Measurements from ENCODE around the gene SLC7A1.

SLC7A1 gene

DNA sequence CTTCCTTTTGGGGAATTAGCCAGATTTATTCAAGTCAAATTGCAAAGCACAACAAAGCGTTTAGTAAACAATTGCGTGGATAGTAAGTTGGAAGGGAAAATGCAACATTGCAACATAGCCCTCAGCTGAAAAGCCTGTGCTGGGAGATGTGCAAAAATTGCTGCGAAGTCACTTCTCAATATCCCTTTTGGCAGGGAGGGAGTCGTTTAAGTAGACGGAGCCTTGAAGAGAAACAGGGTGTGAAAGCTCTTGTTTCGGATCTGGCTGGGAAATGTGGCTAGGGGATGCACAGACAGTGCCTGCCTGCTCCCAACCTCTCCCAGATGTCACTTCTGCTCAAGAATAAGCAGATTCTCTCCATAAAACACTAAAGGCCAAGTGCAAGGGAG is 56.8 kb downstream of the SLC7A1 start:
- Mint-ChIP-seq H3K27ac (no peak overlapping the region), H3K36me3 (ENCODE audit: low read depth) (peaks cover 49% of the 10 kb centered on the region), H3K4me1 (ENCODE audit: low read depth) (peaks cover 5% of the 10 kb centered on the region), H3K27me3 (no peaks in the 10 kb centered on the region), H3K9me3 (no peaks in the 10 kb centered on the region), H3K4me3 (no peak overlapping the region)
- intact Hi-C loops (cut with micrococcal nuclease): no loop called here

DNA sequence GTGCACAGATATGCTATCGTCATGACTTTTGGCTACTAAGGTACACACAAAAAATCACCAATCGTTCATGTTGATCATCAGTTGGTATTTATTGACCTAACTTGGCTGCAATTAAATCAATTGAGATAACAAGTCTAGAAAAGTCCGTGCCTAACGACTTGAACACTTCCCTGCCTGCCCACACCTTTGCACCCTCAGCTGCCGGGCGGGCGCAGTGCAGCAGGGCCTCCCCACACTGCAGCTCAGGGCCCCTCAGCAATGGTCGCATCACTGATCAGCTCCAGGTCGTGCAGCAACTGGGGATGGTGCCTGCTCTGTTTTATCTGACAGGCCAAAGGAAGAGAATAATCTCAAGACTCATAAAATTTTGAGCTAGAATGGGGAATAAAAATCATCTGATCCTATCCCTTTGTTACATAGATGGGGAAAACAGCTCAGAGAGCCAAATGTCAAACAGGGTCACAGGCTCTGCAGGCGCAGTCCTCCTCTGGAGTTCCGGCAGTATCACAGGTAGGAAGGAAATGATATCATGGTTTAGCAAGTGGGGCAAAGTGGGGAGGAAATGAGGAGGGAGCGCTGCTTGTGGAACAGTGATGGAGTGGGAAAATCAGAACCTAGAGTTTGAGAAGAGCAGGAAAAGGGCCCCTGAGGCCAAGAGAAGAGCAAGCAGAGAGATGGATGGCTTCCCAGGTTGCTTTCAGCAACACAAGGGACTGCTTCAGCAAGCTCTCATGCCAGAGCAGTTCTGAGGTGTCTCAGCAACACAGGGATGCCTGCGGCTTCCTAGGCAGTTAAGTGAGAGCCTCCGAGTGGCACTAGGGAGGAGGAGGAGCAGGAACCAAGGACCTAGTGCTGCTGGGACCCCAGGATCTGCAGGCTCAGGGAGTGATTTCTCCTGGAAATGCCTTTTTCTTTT is 57.5 kb downstream of the SLC7A1 start:
- H3K4me3 Mint-ChIP-seq: no peak overlapping the region
- H3K36me3 Mint-ChIP-seq (ENCODE audit: low read depth): peaks cover 56% of the 10 kb centered on the region
- intact Hi-C loops (cut with micrococcal nuclease): no loop called here
- H3K27ac Mint-ChIP-seq: no peak overlapping the region
- H3K27me3 Mint-ChIP-seq: no peaks in the 10 kb centered on the region
- H3K4me1 Mint-ChIP-seq (ENCODE audit: low read depth): no peaks in the 10 kb centered on the region
- no peaks in the 10 kb centered on the region for H3K9me3 Mint-ChIP-seq

DNA sequence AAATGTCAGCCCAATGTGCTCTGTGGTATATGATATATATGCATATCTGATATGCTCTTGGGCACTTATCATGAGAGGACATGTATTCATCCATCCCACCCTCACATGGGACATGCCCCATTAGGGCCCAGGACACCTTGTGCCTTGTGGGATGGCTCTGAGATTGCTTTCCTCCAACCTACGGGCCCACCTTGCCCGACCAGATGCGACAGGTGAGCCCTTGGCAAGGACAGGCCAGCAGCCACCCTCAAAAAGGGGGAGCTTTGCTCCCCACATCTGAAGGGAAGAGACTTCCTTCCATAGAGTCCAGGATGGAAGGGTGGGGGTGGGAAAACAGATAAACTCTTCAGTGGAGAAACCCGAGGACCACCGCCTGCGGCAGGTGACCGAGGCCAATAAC is 58.6 kb downstream of the SLC7A1 start:
- Mint-ChIP-seq H3K27ac (no peak overlapping the region), H3K27me3 (no peaks in the 10 kb centered on the region), H3K4me3 (no peak overlapping the region), H3K36me3 (ENCODE audit: low read depth) (peaks cover 61% of the 10 kb centered on the region), H3K4me1 (ENCODE audit: low read depth) (no peaks in the 10 kb centered on the region), H3K9me3 (no peaks in the 10 kb centered on the region)
- intact Hi-C loops (cut with micrococcal nuclease): no loop called here

GRCh38 chr13:29535663-29536655 is 59.5 kb downstream of the SLC7A1 start:
- H3K4me1 Mint-ChIP-seq (ENCODE audit: low read depth): no peaks in the 10 kb centered on the region
- intact Hi-C loops (cut with micrococcal nuclease): no loop called here
- no peak overlapping the region for H3K27ac Mint-ChIP-seq
- peaks cover 63% of the 10 kb centered on the region for H3K36me3 Mint-ChIP-seq (ENCODE audit: low read depth)
- H3K27me3 Mint-ChIP-seq: no peaks in the 10 kb centered on the region
- H3K9me3 Mint-ChIP-seq: no peaks in the 10 kb centered on the region
- H3K4me3 Mint-ChIP-seq: no peak overlapping the region

- Mint-ChIP-seq H3K9me3 (no peaks in the 10 kb centered on the region), H3K36me3 (ENCODE audit: low read depth) (peaks cover 75% of the 10 kb centered on the region), H3K27ac (no peak overlapping the region), H3K27me3 (no peaks in the 10 kb centered on the region), H3K4me3 (no peak overlapping the region), H3K4me1 (ENCODE audit: low read depth) (no peaks in the 10 kb centered on the region)
- intact Hi-C loops (cut with micrococcal nuclease): no loop called here
These were observed 61.4 kb downstream of the SLC7A1 start for GRCh38 chr13:29534083-29534482.

GRCh38 chr13:29532821-29533220 is 62.7 kb downstream of the SLC7A1 start:
- no peak overlapping the region for H3K4me3 Mint-ChIP-seq
- peaks cover 81% of the 10 kb centered on the region for H3K36me3 Mint-ChIP-seq (ENCODE audit: low read depth)
- H3K4me1 Mint-ChIP-seq (ENCODE audit: low read depth): no peaks in the 10 kb centered on the region
- H3K9me3 Mint-ChIP-seq: no peaks in the 10 kb centered on the region
- H3K27me3 Mint-ChIP-seq: no peaks in the 10 kb centered on the region
- no peak overlapping the region for H3K27ac Mint-ChIP-seq
- intact Hi-C loops (cut with micrococcal nuclease): no loop called here

DNA sequence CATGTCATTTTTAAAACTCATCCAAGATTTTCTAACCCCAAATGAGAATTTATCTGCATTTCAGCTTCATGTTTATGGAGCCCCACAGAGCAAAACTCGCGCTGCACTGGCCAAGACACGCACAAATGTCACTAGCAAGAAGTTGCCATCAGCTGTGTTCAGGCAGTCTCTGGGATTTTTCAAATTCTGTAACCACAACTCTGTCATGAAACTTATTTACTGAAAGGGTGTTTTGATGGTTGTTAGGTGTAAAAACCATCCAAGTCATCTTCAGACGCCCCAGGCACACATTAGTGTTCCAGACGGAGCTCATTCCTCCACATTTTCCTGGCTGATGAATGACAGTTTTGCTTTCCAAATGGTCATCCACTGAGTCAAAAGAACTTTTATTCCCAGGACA is 63.4 kb downstream of the SLC7A1 start:
- H3K27me3 Mint-ChIP-seq: no peaks in the 10 kb centered on the region
- intact Hi-C loops (cut with micrococcal nuclease): no loop called here
- no peak overlapping the region for H3K4me3 Mint-ChIP-seq
- no peaks in the 10 kb centered on the region for H3K9me3 Mint-ChIP-seq
- H3K4me1 Mint-ChIP-seq (ENCODE audit: low read depth): no peaks in the 10 kb centered on the region
- peaks cover 85% of the 10 kb centered on the region for H3K36me3 Mint-ChIP-seq (ENCODE audit: low read depth)
- H3K27ac Mint-ChIP-seq: no peak overlapping the region

GRCh38 chr13:29530901-29531300 is 64.6 kb downstream of the SLC7A1 start:
- no peak overlapping the region for H3K27ac Mint-ChIP-seq
- H3K9me3 Mint-ChIP-seq: no peaks in the 10 kb centered on the region
- intact Hi-C loops (cut with micrococcal nuclease): no loop called here
- no peaks in the 10 kb centered on the region for H3K27me3 Mint-ChIP-seq
- no peak overlapping the region for H3K4me3 Mint-ChIP-seq
- no peaks in the 10 kb centered on the region for H3K4me1 Mint-ChIP-seq (ENCODE audit: low read depth)
- H3K36me3 Mint-ChIP-seq (ENCODE audit: low read depth): peaks cover 90% of the 10 kb centered on the region

GRCh38 chr13:29529754-29530153 is 65.7 kb downstream of the SLC7A1 start:
- no peak overlapping the region for H3K27ac Mint-ChIP-seq

DNA sequence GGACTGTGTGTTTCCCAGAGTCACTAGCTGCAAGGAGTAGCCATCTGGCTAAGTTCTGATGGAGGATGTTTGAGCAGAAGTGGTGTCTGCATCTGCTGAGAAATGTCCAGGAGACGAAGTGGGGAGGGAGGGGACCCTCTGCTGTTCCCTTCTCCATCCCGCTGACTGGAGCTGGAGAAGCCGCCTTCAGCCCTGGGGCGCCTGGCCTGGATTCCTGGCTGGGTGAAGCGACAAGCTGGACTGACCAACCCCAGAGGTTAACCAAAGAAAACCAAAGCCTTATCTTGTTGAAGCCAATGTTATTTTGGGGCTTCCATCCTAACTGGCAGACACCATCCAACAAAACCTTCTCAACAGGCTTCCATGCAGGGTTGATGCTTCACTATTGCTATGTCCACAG is 67.6 kb downstream of the SLC7A1 start:
- intact Hi-C loops (cut with micrococcal nuclease): no loop called here
- no peaks in the 10 kb centered on the region for H3K27me3 Mint-ChIP-seq
- H3K4me3 Mint-ChIP-seq: no peak overlapping the region
- H3K36me3 Mint-ChIP-seq (ENCODE audit: low read depth): peaks cover 81% of the 10 kb centered on the region
- no peak overlapping the region for H3K27ac Mint-ChIP-seq
- H3K9me3 Mint-ChIP-seq: no peaks in the 10 kb centered on the region
- no peaks in the 10 kb centered on the region for H3K4me1 Mint-ChIP-seq (ENCODE audit: low read depth)

More at GRCh38 chr13:29529754-29530153, 65.7 kb downstream of the SLC7A1 start:
- Mint-ChIP-seq H3K36me3 (ENCODE audit: low read depth) (peaks cover 81% of the 10 kb centered on the region), H3K4me3 (no peak overlapping the region), H3K4me1 (ENCODE audit: low read depth) (no peaks in the 10 kb centered on the region), H3K27me3 (no peaks in the 10 kb centered on the region), H3K9me3 (no peaks in the 10 kb centered on the region)
- intact Hi-C loops (cut with micrococcal nuclease): no loop called here

GRCh38 chr13:29527511-29527910 is 68.0 kb downstream of the SLC7A1 start:
- Mint-ChIP-seq H3K4me3 (no peak overlapping the region), H3K36me3 (ENCODE audit: low read depth) (peaks cover 79% of the 10 kb centered on the region), H3K4me1 (ENCODE audit: low read depth) (no peaks in the 10 kb centered on the region), H3K9me3 (no peaks in the 10 kb centered on the region), H3K27me3 (no peaks in the 10 kb centered on the region), H3K27ac (no peak overlapping the region)
- intact Hi-C loops (cut with micrococcal nuclease): no loop called here

DNA sequence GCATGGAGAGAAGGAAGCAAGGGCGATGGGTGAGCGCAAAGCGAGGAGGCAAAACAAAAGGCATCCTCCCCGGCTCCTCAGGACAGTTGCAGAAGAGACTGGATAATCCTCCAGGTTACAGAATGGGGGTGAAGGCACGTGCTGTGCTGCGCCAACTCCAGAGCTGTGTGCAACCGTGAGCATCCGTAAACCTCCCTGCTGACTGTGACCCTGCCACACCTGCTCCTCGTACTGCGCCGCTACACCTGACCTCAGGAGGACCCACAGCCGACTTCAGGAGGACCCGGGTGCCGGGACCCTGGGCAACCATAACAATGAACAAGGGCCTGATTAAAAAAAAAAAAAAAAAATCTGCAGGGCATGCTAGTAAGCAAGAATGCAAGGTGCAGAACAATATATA is 68.7 kb downstream of the SLC7A1 start:
- Mint-ChIP-seq H3K4me1 (ENCODE audit: low read depth) (no peaks in the 10 kb centered on the region), H3K36me3 (ENCODE audit: low read depth) (peaks cover 79% of the 10 kb centered on the region)

GRCh38 chr13:29525757-29526156 is 69.7 kb downstream of the SLC7A1 start:
- Mint-ChIP-seq H3K9me3 (no peaks in the 10 kb centered on the region), H3K27ac (no peak overlapping the region), H3K4me1 (ENCODE audit: low read depth) (no peaks in the 10 kb centered on the region), H3K36me3 (ENCODE audit: low read depth) (peaks cover 76% of the 10 kb centered on the region), H3K27me3 (no peaks in the 10 kb centered on the region), H3K4me3 (no peak overlapping the region)
- intact Hi-C loops (cut with micrococcal nuclease): no loop called here

More for the DNA sequence above, 68.7 kb downstream of the SLC7A1 start:
- H3K9me3 Mint-ChIP-seq: no peaks in the 10 kb centered on the region
- H3K27ac Mint-ChIP-seq: no peak overlapping the region
- no peak overlapping the region for H3K4me3 Mint-ChIP-seq
- no peaks in the 10 kb centered on the region for H3K27me3 Mint-ChIP-seq
- intact Hi-C loops (cut with micrococcal nuclease): no loop called here

- peaks cover 72% of the 10 kb centered on the region for H3K36me3 Mint-ChIP-seq (ENCODE audit: low read depth)
- no peaks in the 10 kb centered on the region for H3K4me1 Mint-ChIP-seq (ENCODE audit: low read depth)
- H3K27ac Mint-ChIP-seq: no peak overlapping the region
- H3K27me3 Mint-ChIP-seq: no peaks in the 10 kb centered on the region
- intact Hi-C loops (cut with micrococcal nuclease): no loop called here
- H3K4me3 Mint-ChIP-seq: no peak overlapping the region
- H3K9me3 Mint-ChIP-seq: no peaks in the 10 kb centered on the region
These were observed 70.8 kb downstream of the SLC7A1 start for GRCh38 chr13:29524641-29525040.

All from dendritic cell treated with granulocyte-macrophage colony-stimulating factor and Interleukin-4, amounts not matched to agents 40 ng/mL and 50 ng/mL, for 4 days (primary cell).